Esophagus muscularis mucosa (tissue), 3 donors: Measurements from ENCODE around the gene ABCB4.

Source experiments
- POLR2A ChIP-seq: fragments of 450-650 bp; IDR thresholded peaks from one replicate; pipeline ENCODE4 v1.6.1; 2017; ENCODE audit warnings: antibody characterized with exemption, moderate library complexity, mild to moderate bottlenecking, low read depth
- POLR2AphosphoS5 ChIP-seq, 2 donors: sonication (generic); formaldehyde crosslinking; IDR thresholded peaks; one replicate each; pipeline ENCODE4 v1.6.1; 2017; ENCODE audit warnings: antibody characterized with exemption in 2 of 2
- TF ChIP-seq, protein P1 (sequence below), 3 experiments: fragments of 200-600 bp in 2 of 3; fragments of 450-650 bp in 1 of 3; sonication (generic) in 2 of 3; IDR thresholded peaks; one replicate each; pipeline ENCODE4 v1.5.1; 2017 to 2019; ENCODE audit warnings: antibody characterized with exemption in 3 of 3, mild to moderate bottlenecking in 2 of 3, moderate library complexity in 1 of 3

DNA sequence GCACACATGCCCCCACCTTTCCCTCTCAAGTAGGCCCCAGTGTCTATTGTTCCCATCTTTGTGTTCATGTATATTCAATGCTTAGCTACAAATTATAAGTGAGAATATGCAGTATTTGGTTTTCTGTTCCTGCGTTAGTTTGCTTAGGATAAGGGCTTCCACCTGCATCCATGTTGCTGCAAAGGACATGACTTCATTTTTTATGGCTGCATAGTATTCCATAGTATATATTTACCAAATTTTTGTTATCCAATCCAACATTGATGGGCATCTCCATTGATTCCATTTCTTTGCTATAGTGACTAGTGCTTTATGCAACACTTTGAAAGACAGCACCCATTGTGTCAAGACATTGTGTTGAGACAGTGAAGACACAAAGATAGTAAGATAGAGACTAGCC lies 19.0 kb upstream of the ABCB4 start:
- TF ChIP-seq, protein P1, sequence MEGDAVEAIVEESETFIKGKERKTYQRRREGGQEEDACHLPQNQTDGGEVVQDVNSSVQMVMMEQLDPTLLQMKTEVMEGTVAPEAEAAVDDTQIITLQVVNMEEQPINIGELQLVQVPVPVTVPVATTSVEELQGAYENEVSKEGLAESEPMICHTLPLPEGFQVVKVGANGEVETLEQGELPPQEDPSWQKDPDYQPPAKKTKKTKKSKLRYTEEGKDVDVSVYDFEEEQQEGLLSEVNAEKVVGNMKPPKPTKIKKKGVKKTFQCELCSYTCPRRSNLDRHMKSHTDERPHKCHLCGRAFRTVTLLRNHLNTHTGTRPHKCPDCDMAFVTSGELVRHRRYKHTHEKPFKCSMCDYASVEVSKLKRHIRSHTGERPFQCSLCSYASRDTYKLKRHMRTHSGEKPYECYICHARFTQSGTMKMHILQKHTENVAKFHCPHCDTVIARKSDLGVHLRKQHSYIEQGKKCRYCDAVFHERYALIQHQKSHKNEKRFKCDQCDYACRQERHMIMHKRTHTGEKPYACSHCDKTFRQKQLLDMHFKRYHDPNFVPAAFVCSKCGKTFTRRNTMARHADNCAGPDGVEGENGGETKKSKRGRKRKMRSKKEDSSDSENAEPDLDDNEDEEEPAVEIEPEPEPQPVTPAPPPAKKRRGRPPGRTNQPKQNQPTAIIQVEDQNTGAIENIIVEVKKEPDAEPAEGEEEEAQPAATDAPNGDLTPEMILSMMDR (IDR thresholded peaks at IDR 0.05): no peak
- TF ChIP-seq POLR2A (no peak), POLR2AphosphoS5 (IDR thresholded peaks at IDR 0.05) (no peak)
